ENCODE results near the gene HMCN2.

HMCN2 gene

GRCh38 chr9:130422546-130422945 lies 157.0 kb downstream of the HMCN2 start:
- no peak for DNase-seq (ENCODE audit: low spot score)
- in situ Hi-C loops (cut with MboI; ENCODE audit: low sequenced_read_pairs, unreplicated experiment) = no loop called here
- no peak for TF ChIP-seq CTCF (IDR thresholded peaks at IDR 0.05; ENCODE audit: borderline replicate concordance, control extremely low read depth, extremely low read depth, insufficient read depth, missing control alignments)

GRCh38 chr9:130423272-130423671 lies 157.7 kb downstream of the HMCN2 start:
- no peak for DNase-seq (ENCODE audit: low spot score)
- no peak for TF ChIP-seq CTCF (IDR thresholded peaks at IDR 0.05; ENCODE audit: borderline replicate concordance, control extremely low read depth, extremely low read depth, insufficient read depth, missing control alignments)
- in situ Hi-C loops (cut with MboI; ENCODE audit: low sequenced_read_pairs, unreplicated experiment) = no loop called here

- TF ChIP-seq CTCF (IDR thresholded peaks at IDR 0.05; ENCODE audit: borderline replicate concordance, control extremely low read depth, extremely low read depth, insufficient read depth, missing control alignments) = no peak
- no peak for DNase-seq (ENCODE audit: low spot score)
- in situ Hi-C loops (cut with MboI; ENCODE audit: low sequenced_read_pairs, unreplicated experiment) = no loop called here
Measured at GRCh38 chr9:130424595-130425454, 159.3 kb downstream of the HMCN2 start.

GRCh38 chr9:130425741-130426466 lies 160.3 kb downstream of the HMCN2 start:
- no peak for DNase-seq (ENCODE audit: low spot score)
- in situ Hi-C loops (cut with MboI; ENCODE audit: low sequenced_read_pairs, unreplicated experiment) = no loop called here
- no peak for TF ChIP-seq CTCF (IDR thresholded peaks at IDR 0.05; ENCODE audit: borderline replicate concordance, control extremely low read depth, extremely low read depth, insufficient read depth, missing control alignments)

- in situ Hi-C loops (cut with MboI; ENCODE audit: low sequenced_read_pairs, unreplicated experiment) = no loop called here
- no peak for DNase-seq (ENCODE audit: low spot score)
- no peak for TF ChIP-seq CTCF (IDR thresholded peaks at IDR 0.05; ENCODE audit: borderline replicate concordance, control extremely low read depth, extremely low read depth, insufficient read depth, missing control alignments)
Measured at GRCh38 chr9:130426467-130426773, 160.9 kb downstream of the HMCN2 start.

- DNase-seq (ENCODE audit: low spot score) = no peak
- in situ Hi-C loops (cut with MboI; ENCODE audit: low sequenced_read_pairs, unreplicated experiment) = no loop called here
- TF ChIP-seq CTCF (IDR thresholded peaks at IDR 0.05; ENCODE audit: borderline replicate concordance, control extremely low read depth, extremely low read depth, insufficient read depth, missing control alignments) = no peak
Measured at GRCh38 chr9:130426883-130427282, 161.3 kb downstream of the HMCN2 start.
